SIG-M5 treated with dmso at 0.1 percent for 504 hours (cell line): ENCODE results near the gene ST7.

ENCODE experiments used
- DNase-seq: peaks from one replicate; lab custom pipeline; 2025; ENCODE audit not compliant: unreplicated experiment; lab: John Stamatoyannopoulos, UW

Gene ST7

GRCh38 chr7:117064688-117065087 lies 111.4 kb downstream of the ST7 start:
- DNase-seq, result no peak

- DNase-seq, result no peak
Observed at GRCh38 chr7:117065571-117066150, 112.4 kb downstream of the ST7 start.

GRCh38 chr7:117066668-117067067 lies 113.4 kb downstream of the ST7 start:
- DNase-seq, result peak; percentile 84

- DNase-seq, result no peak
Observed at GRCh38 chr7:117067340-117067739, 114.0 kb downstream of the ST7 start.

- DNase-seq, result no peak
Observed at GRCh38 chr7:117068511-117069145, 115.3 kb downstream of the ST7 start.

GRCh38 chr7:117069379-117069778 lies 116.1 kb downstream of the ST7 start:
- DNase-seq, result no peak

- no peak for DNase-seq
Observed at GRCh38 chr7:117071551-117071950, 118.2 kb downstream of the ST7 start.

GRCh38 chr7:117072620-117073118 lies 119.4 kb downstream of the ST7 start:
- no peak for DNase-seq

GRCh38 chr7:117074378-117074777 lies 121.1 kb downstream of the ST7 start:
- no peak for DNase-seq

GRCh38 chr7:117075934-117076333 lies 122.6 kb downstream of the ST7 start:
- DNase-seq, result no peak

- no peak for DNase-seq
Observed at GRCh38 chr7:117076426-117076943, 123.2 kb downstream of the ST7 start.

- DNase-seq, result no peak
Observed at GRCh38 chr7:117077658-117078057, 124.4 kb downstream of the ST7 start.

GRCh38 chr7:117082647-117083046 lies 129.3 kb downstream of the ST7 start:
- no peak for DNase-seq

- no peak for DNase-seq
Observed at GRCh38 chr7:117083648-117084047, 130.3 kb downstream of the ST7 start.

GRCh38 chr7:117084286-117084685 lies 131.0 kb downstream of the ST7 start:
- no peak for DNase-seq

GRCh38 chr7:117085275-117085674 lies 132.0 kb downstream of the ST7 start:
- no peak for DNase-seq

- no peak for DNase-seq
Observed at GRCh38 chr7:117085769-117086463, 132.6 kb downstream of the ST7 start.

- DNase-seq, result no peak
Observed at GRCh38 chr7:117086788-117087187, 133.5 kb downstream of the ST7 start.

GRCh38 chr7:117087639-117088396 lies 134.5 kb downstream of the ST7 start:
- DNase-seq, result no peak

- no peak for DNase-seq
Observed at GRCh38 chr7:117088623-117089194, 135.4 kb downstream of the ST7 start.

GRCh38 chr7:117090791-117091190 lies 137.5 kb downstream of the ST7 start:
- DNase-seq, result no peak
